GM19324 (cell line): ENCODE results near the gene CDYL2.
"Not testable (repeated sequence)": the region's sequence is repeated elsewhere in the genome, so short reads cannot be mapped to it uniquely, and the experiment has no call there.

Experiments
- ATAC-seq: cut with Tn5 transposase; IDR thresholded peaks from one replicate; pipeline ENCODE4 v1.9.1; 2021; ENCODE audit warnings: mild to moderate bottlenecking, moderate library complexity; ENCODE audit not compliant: unreplicated experiment, low FRiP score

The CDYL2 gene

GRCh38 chr16:80812593-80812992 lies 8.2 kb upstream of the CDYL2 start:
- ATAC-seq: no peak

GRCh38 chr16:80809366-80809765 lies 5.0 kb upstream of the CDYL2 start:
- no peak for ATAC-seq

GRCh38 chr16:80807906-80808305 lies 3.5 kb upstream of the CDYL2 start:
- no peak for ATAC-seq

GRCh38 chr16:80806927-80807340 lies 2.5 kb upstream of the CDYL2 start:
- ATAC-seq: no peak

- no peak for ATAC-seq
Observed at GRCh38 chr16:80806289-80806688, 1.9 kb upstream of the CDYL2 start.

- peak; percentile 33 for ATAC-seq
Observed at GRCh38 chr16:80804056-80804525, 307 bp downstream of the CDYL2 start.

GRCh38 chr16:80803339-80804055 lies 901 bp downstream of the CDYL2 start:
- ATAC-seq: peak; percentile 8

- no peak for ATAC-seq
Observed at GRCh38 chr16:80802902-80803301, 1.5 kb downstream of the CDYL2 start.

GRCh38 chr16:80802138-80802537 lies 2.3 kb downstream of the CDYL2 start:
- no peak for ATAC-seq

- no peak for ATAC-seq
Observed at GRCh38 chr16:80794071-80794470, 10.3 kb downstream of the CDYL2 start.

GRCh38 chr16:80792031-80792430 lies 12.4 kb downstream of the CDYL2 start:
- no peak for ATAC-seq

GRCh38 chr16:80791411-80791810 lies 13.0 kb downstream of the CDYL2 start:
- no peak for ATAC-seq

- ATAC-seq: no peak
Observed at GRCh38 chr16:80790751-80791150, 13.6 kb downstream of the CDYL2 start.

GRCh38 chr16:80788027-80788426 lies 16.4 kb downstream of the CDYL2 start:
- no peak for ATAC-seq

GRCh38 chr16:80786561-80786960 lies 17.8 kb downstream of the CDYL2 start:
- not testable (repeated sequence) for ATAC-seq

GRCh38 chr16:80784951-80785350 lies 19.4 kb downstream of the CDYL2 start:
- ATAC-seq: no peak

GRCh38 chr16:80778703-80779102 lies 25.7 kb downstream of the CDYL2 start:
- ATAC-seq: no peak

GRCh38 chr16:80776856-80777255 lies 27.5 kb downstream of the CDYL2 start:
- no peak for ATAC-seq

GRCh38 chr16:80775450-80775849 lies 28.9 kb downstream of the CDYL2 start:
- no peak for ATAC-seq

GRCh38 chr16:80766798-80767197 lies 37.6 kb downstream of the CDYL2 start:
- ATAC-seq: no peak

GRCh38 chr16:80759419-80760162 lies 44.8 kb downstream of the CDYL2 start:
- ATAC-seq: no peak

- ATAC-seq: no peak
Observed at GRCh38 chr16:80754476-80754875, 49.9 kb downstream of the CDYL2 start.
